Activated T-helper 2 cell treated with anti-CD3 and anti-CD28 coated beads, Interferon-gamma antibody, Interleukin-2, Interleukin-4, amounts not matched to agents 10 μg/mL and 5 μg/mL and 100 μg/mL, durations not matched to agents 14 hours and 24 hours and 36 hours (primary cell): ENCODE data around the gene GCK. TPM values are rescaled to one million over a fixed set of nuclear protein-coding genes. Genes with fewer than 3 reads are reported as not detected.

ENCODE experiments used
- DNase-seq: peaks from one replicate; pipeline ENCODE4 v3.0.0; 2021; ENCODE audit warnings: low spot score
- H3K27ac Mint-ChIP-seq: one replicate; pipeline ENCODE4 v1.8.0; 2021; ENCODE audit warnings: mixed read lengths
- H3K27me3 Mint-ChIP-seq: one replicate; pipeline ENCODE4 v1.8.0; 2021; ENCODE audit warnings: low read depth, mixed read lengths
- H3K36me3 Mint-ChIP-seq: one replicate; pipeline ENCODE4 v1.8.0; 2021; ENCODE audit warnings: low read depth, mixed read lengths
- H3K4me1 Mint-ChIP-seq: one replicate; pipeline ENCODE4 v1.8.0; 2021; ENCODE audit warnings: low read depth, mixed read lengths
- H3K4me3 Mint-ChIP-seq: one replicate; pipeline ENCODE4 v1.8.0; 2021; ENCODE audit warnings: low read depth, mild to moderate bottlenecking, moderate library complexity, mixed read lengths
- H3K9me3 Mint-ChIP-seq: one replicate; pipeline ENCODE4 v1.8.0; 2021; ENCODE audit warnings: mixed read lengths
- intact Hi-C: fragments of 100-400 bp; cut with micrococcal nuclease; formaldehyde crosslinking; loops from one replicate; pipeline ENCODE4 v1.15.1; 2023
- total RNA-seq: library from RNA; stranded (reverse); gene quantifications from 2 replicates; pipeline ENCODE4 v1.2.3, GENCODE V29; 2022

Gene GCK
- total RNA-seq, 1 donor from 2014 or later = 1.8 TPM

DNA sequence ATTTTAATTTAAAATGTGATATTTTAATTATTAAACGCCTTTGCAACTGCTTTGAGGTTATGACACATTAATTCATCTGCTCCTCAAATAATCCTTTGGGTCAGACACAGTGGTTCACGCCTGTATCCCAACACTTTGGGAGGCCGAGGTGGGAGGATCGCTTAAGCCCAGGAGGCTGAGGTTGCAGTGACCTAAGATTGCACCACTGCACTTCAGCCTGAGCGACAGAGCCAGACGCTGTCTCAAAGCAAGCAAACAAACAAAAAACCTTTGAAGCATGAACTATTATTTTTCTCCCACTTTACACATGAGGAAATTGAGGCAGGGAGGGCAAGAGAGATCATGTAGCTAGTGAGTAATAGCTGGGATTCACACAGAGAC, 64.4 kb downstream of the GCK start:
- Mint-ChIP-seq H3K27ac (no peak overlapping the region), H3K9me3 (peaks cover 6% of the 10 kb centered on the region), H3K4me3 (no peak overlapping the region), H3K27me3 (peaks cover 15% of the 10 kb centered on the region), H3K36me3 (peaks cover 21% of the 10 kb centered on the region), H3K4me1 (peaks cover 27% of the 10 kb centered on the region)
- DNase-seq = no peak
- intact Hi-C loops = loop anchor here (5.0 kb wide), 1 partner anchor 77 kb away; the partner anchor contains the start of gene YKT6

DNA sequence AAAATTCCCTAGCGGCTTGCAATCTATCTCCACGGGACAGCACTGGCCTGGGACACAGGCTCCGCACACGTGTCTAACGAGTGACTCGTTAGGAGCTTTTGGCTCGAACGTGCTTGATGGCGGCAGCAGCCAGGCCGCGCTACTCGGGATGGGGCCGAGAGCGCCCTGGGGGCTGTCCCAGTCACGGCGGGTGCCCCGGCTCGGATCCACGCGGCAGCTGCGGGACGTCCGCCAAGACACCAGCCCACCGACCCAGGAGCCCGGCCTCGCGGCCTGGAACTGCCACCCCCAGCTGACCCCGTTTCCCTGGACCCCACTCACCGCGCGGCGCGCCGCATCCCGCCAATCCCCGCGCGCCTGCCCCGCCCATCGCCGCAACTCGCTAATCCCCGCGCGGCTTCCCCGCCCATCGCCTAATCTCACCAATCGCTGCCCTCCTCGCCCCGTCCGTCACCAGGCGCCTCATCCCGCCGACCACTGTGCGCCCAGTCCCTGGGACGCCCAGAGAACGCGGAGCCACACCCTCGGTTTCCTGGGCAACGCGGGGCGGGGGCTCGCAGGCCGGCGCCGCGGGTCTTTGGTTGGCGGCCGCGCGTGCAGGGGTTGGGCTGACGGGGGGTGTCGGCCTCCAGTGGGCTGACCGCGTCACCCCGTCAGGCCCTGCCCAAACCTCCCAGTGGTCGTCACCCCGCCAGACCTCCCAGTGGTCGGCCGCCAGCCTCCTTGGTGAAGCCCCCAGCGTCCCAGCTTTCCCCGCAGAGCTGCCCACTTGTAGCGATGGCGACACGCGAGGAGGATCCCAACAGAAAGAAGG, 65.8 kb downstream of the GCK start, which contains the start of gene POLD2:
Gene POLD2, minus strand, starts transcription at position 359 of the 814 bp plus-strand sequence. CDS start 1,495 bp downstream, outside the sequence.
- Mint-ChIP-seq H3K4me3 (peak within 1 kb of the TSS; percentile 86), H3K27ac (peak within 1 kb of the TSS; percentile 81), H3K4me1 (peaks cover 31% of the 10 kb centered on the region), H3K27me3 (peaks cover 15% of the 10 kb centered on the region), H3K9me3 (peaks cover 6% of the 10 kb centered on the region), H3K36me3 (peaks cover 34% of the 10 kb centered on the region)
- DNase-seq = peak; percentile 98
- intact Hi-C loops = loop anchor here (1.0 kb wide), 2 partner anchors 23 to 41 kb away; partner anchors contain the start of gene POLM

- DNase-seq = no peak
- peak overlapping the region; percentile 86 for H3K4me3 Mint-ChIP-seq
- peak overlapping the region; percentile 62 for H3K27ac Mint-ChIP-seq
- H3K36me3 Mint-ChIP-seq = peaks cover 41% of the 10 kb centered on the region
- H3K27me3 Mint-ChIP-seq = peaks cover 10% of the 10 kb centered on the region
- intact Hi-C loops = no loop called here
- H3K4me1 Mint-ChIP-seq = peaks cover 31% of the 10 kb centered on the region
- peaks cover 3% of the 10 kb centered on the region for H3K9me3 Mint-ChIP-seq
Observed at GRCh38 chr7:44122529-44122928, 66.7 kb downstream of the GCK start.

DNA sequence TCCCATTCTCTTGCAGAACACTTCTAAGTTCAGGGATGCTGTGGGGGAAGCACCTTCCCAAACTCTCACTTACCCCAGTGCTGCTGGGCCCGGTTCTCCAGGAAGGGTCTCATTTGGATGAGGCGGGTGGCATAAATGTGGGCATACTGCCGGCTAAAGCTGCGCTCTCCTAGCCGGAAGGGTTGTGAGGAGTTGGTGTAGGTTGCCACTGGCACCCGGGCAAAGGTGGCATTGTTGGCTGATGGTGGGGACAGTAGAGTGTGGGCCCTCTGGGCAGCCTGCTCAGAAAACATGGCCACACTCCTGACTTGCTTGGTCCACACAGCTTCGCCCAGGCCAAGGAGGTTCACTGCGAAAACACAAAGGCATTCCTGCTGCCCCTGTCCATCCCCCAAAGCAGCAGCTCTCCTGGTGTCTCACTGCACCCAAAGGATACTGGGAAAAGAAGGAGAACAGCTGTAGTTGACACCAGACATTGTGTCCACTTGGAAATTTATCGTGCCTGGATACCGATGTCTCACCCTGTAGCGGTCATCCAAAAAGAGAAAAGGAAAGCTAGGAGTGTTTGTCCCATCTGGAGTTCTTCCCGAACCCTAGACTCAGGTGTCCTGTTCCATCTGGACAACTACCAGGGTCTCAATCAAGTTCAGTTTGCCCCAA, 67.3 kb downstream of the GCK start:
- H3K9me3 Mint-ChIP-seq = no peaks in the 10 kb centered on the region
- H3K27me3 Mint-ChIP-seq = peaks cover 6% of the 10 kb centered on the region
- H3K4me1 Mint-ChIP-seq = peaks cover 31% of the 10 kb centered on the region
- peaks cover 48% of the 10 kb centered on the region for H3K36me3 Mint-ChIP-seq
- peak overlapping the region; percentile 86 for H3K4me3 Mint-ChIP-seq
- intact Hi-C loops = no loop called here
- peak overlapping the region; percentile 62 for H3K27ac Mint-ChIP-seq
- no peak for DNase-seq

- H3K36me3 Mint-ChIP-seq = peaks cover 55% of the 10 kb centered on the region
Observed at GRCh38 chr7:44120395-44120794, 68.8 kb downstream of the GCK start.

GRCh38 chr7:44119829-44120380, 69.3 kb downstream of the GCK start:
- Mint-ChIP-seq H3K36me3 (peaks cover 58% of the 10 kb centered on the region), H3K4me3 (no peak overlapping the region), H3K4me1 (peaks cover 31% of the 10 kb centered on the region), H3K9me3 (no peaks in the 10 kb centered on the region), H3K27me3 (peaks cover 2% of the 10 kb centered on the region), H3K27ac (no peak overlapping the region)
- intact Hi-C loops = no loop called here
- no peak for DNase-seq

More at GRCh38 chr7:44120395-44120794, 68.8 kb downstream of the GCK start:
- Mint-ChIP-seq H3K4me1 (peaks cover 31% of the 10 kb centered on the region), H3K27me3 (peaks cover 2% of the 10 kb centered on the region), H3K9me3 (no peaks in the 10 kb centered on the region), H3K4me3 (no peak overlapping the region), H3K27ac (no peak overlapping the region)
- DNase-seq = no peak
- intact Hi-C loops = no loop called here

- DNase-seq = no peak
- Mint-ChIP-seq H3K36me3 (peaks cover 73% of the 10 kb centered on the region), H3K9me3 (no peaks in the 10 kb centered on the region), H3K4me1 (peaks cover 28% of the 10 kb centered on the region), H3K27me3 (no peaks in the 10 kb centered on the region), H3K27ac (no peak overlapping the region), H3K4me3 (peak overlapping the region; percentile 2)
- intact Hi-C loops = no loop called here
Observed at GRCh38 chr7:44117801-44118429, 71.3 kb downstream of the GCK start.

DNA sequence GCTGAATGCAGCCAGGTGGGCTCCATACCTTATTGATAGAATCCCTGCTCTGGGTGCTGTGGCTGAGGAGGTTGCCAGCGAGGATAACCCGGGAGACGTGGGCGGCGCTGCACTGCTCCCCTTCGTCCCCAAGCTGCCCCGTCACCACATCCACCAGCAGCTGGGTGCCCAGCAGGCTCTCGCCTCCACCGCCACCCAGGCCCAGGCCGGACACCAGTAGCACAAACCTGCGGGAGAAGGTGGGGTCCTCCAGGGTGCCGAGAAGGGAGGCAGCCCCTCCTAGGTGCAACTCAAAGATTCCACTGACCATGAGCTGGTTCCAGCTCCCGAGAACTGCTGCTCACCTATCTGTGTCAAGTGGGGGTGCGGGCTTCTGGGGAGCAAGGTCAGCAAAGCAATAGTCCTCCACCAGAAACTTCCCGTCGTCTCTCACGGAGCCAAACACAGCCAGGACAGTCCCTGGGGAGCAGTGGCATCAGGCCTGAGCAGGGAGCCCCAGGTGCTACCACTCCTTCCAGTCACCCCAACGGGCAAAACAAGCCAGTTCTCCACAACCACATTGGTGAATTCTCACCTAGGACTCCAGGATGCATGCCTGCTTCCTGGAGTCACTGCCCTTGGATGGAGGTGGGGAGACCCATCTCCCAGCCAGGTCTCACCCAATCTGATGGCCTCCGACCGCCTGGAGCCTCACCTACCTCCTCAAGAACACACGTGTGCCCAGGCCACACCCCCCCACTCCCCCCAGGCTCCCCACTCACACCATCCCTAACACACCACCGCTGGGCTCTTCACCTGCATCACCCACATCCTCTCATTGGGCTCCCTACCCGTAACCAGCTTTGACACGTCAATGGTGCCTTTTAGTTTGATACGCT, 72.2 kb downstream of the GCK start:
- no peak overlapping the region for H3K4me3 Mint-ChIP-seq
- no peak overlapping the region for H3K27ac Mint-ChIP-seq
- no peak for DNase-seq
- no peaks in the 10 kb centered on the region for H3K27me3 Mint-ChIP-seq
- H3K9me3 Mint-ChIP-seq = no peaks in the 10 kb centered on the region
- H3K4me1 Mint-ChIP-seq = peaks cover 20% of the 10 kb centered on the region
- intact Hi-C loops = no loop called here
- H3K36me3 Mint-ChIP-seq = peaks cover 74% of the 10 kb centered on the region

DNA sequence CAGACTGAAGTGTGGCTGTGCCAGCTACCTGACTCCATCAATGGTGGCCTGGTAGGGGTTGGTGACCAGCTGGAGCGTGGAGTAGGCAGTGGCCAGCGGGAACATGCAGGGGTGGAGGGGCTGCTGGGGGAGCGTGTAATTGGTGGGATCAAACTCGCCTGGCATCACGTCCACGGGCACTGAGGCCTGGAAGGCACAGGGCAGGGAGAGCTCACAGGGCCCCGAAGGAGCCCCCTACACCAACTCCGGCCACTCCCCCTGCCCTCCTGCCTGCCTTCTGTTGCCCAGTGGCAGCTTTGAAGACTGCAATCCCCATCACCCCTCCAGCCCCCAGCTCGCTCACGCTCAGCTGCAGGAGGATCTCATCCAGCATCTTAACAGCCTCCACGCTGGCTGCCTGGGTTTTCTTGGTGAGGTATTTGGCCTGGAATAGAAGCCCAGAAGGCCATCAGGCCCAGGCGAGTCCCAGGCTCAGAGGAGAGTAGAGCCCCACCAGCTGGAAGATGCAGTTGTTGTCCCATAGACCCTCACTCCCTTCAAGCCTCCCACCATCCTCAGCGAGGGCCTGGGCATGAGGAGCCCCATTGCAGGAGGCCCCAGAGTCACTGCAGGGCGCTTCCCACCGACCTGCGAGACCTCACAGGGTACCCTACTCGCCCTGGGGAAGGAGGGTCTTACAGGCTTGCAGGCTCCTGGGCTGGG, 73.0 kb downstream of the GCK start:
- Mint-ChIP-seq H3K27ac (no peak overlapping the region), H3K4me1 (peaks cover 13% of the 10 kb centered on the region), H3K27me3 (no peaks in the 10 kb centered on the region), H3K36me3 (peaks cover 74% of the 10 kb centered on the region), H3K4me3 (no peak overlapping the region), H3K9me3 (no peaks in the 10 kb centered on the region)
- intact Hi-C loops = no loop called here
- DNase-seq = no peak

DNA sequence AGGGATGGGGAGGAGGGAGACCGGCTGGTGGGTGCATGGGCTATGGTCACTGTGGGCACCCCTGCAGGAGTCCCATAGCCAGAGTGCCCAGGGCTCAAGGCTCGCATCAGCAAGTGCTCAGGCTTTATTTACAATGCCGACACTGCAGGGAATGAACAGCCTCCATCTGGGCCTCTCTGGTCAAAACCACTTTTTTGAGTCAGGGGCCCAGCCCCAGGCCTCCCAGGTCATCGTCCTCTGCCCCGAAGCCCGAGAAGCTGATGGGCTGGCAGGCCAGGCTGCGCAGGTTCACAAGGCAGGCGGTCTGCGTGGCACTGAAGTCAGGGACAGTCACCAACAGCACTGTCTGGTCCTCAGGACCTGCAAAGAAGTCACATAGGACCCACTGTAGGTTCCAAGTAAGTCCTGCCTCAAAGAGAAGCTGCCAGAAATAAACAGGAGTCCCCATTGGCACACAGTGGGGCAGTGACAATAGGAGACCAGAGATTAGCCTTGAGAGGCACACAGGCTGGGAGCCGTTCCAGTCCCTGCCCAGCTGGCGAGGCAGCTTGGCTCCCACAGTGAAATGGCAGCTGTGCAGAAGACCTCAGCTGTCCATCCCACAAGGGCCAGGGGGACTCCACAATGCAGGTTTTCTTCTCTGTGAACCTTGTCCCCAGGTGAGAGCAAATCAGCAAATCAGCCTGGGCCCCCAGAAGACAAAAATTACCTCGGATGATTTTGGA, 74.5 kb downstream of the GCK start:
- H3K4me3 Mint-ChIP-seq = no peak overlapping the region
- peaks cover 59% of the 10 kb centered on the region for H3K36me3 Mint-ChIP-seq
- no peaks in the 10 kb centered on the region for H3K9me3 Mint-ChIP-seq
- intact Hi-C loops = no loop called here
- peaks cover 3% of the 10 kb centered on the region for H3K4me1 Mint-ChIP-seq
- DNase-seq = no peak
- no peak overlapping the region for H3K27ac Mint-ChIP-seq
- H3K27me3 Mint-ChIP-seq = no peaks in the 10 kb centered on the region

DNA sequence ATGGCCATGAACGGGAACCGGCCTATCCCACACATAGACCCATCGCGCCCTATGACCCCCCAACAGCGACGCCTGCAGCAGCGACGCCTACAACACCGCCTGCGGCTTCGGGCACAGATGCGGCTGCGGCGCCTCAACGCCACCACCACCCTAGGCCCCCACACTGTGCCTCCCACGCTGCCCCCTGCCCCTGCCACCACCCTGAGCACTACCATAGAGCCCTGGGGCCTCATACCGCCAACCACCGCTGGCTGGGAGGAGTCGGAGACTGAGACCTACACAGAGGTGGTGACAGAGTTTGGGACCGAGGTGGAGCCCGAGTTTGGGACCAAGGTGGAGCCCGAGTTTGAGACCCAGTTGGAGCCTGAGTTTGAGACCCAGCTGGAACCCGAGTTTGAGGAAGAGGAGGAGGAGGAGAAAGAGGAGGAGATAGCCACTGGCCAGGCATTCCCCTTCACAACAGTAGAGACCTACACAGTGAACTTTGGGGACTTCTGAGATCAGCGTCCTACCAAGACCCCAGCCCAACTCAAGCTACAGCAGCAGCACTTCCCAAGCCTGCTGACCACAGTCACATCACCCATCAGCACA, 75.4 kb downstream of the GCK start:
- H3K36me3 Mint-ChIP-seq = peaks cover 50% of the 10 kb centered on the region

More for the DNA sequence above, 75.4 kb downstream of the GCK start:
- Mint-ChIP-seq H3K9me3 (no peaks in the 10 kb centered on the region), H3K27ac (peak overlapping the region; percentile 53), H3K27me3 (no peaks in the 10 kb centered on the region), H3K4me3 (no peak overlapping the region), H3K4me1 (no peaks in the 10 kb centered on the region)
- intact Hi-C loops = no loop called here
- no peak for DNase-seq
